Activated effector memory CD4-positive, alpha-beta T cell treated with Interleukin-2 at 50 U/mL for 16 hours (primary cell): ENCODE data around the gene LOXHD1.

Experiments used
- DNase-seq: peaks from one replicate; pipeline ENCODE4 v3.0.0-alpha.2; 2020

LOXHD1 gene

DNA sequence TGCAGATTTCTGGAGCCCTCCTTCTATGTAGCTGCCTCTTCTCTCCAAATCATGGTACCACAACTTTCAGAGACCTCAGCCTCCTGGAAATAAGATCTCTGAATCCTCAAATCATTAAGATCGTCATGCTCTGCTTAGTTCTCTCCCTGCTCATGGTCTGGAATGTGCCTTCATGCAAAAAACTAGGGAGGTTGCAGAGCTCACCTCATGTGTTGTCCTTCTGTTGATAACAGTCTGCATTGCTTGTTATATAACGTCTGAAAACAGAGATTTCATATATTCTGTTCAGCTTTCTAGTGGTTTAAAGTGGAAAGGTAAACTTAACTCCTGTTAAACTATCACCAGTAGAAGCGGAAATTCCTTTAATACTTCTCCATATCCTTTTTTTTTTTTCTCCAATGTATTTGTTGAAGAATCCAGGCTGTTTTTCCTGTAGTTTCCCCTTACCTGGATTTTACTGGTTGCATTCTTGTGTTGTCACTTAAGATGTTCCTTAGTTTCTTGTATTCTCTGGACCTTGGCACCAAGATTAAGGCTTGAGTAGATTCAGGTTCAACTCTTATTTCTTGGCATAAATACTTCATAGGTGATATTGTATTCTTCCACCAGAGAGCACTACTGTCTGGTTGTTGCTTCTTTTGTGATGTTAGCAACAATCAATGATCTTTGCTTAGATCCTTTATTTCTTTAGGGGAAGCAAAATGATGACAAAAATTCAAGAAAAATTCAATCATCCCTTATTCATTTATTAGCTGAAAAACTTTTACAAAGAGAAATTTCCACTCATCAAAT lies 211.3 kb downstream of the LOXHD1 start:
- DNase-seq, result no peak

DNA sequence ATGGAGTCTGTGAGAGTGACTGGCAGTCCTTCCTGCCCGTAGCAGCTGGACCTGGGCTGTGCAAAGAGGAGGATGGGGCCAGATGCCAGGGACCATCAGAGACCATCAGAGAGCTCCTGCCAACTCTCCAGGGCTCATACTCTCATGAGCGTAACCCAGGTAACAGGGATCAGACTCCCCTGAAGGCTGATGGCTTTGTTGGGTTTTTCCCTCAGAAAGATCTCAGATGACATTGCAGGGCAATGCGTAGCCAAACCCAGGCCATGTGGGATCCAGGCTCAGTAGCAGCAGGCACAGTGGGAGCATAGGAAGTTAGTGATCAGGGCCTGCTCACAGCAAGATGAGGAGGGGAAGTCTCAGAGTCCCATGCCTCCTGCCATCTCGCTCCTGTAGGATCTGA lies 218.0 kb downstream of the LOXHD1 start:
- no peak for DNase-seq

DNA sequence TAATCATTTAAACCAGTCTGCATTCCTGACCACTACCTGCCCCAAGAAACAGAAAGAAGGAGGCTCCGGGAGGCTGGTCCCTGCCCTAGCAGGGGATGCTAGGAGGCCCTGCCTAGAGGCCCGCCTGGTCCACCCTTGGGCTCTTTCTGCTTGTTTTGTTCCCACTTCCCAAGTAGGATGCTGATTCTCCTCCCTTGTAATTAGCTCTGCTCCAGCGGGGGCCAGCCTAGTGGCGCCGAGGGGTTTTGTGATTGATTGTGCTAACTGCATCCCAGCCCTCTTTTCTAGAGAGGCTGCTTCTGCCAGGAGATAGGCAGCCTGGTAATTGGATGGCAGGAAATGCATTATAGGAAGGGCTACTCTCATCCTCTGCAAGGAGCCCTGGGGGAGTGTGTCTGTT lies 220.0 kb downstream of the LOXHD1 start:
- DNase-seq, result no peak

DNA sequence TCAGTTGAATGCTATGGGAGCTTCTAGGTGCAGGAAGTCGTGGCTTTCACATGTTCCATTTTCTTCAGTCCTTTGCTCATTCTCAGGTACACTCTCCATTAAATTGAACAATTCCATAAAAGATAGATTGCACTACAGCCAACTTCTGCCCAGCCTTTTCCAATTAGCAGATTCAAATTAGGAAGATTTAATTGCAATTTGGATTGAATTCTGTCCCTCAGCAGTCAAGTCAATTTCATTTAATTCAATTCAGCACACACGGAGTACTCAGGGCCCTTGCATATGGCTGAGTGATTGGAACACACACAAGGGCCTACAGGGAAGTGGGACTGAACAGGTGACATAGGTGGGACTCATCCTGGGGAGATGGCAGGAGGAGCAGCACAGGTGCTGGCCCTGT lies 220.4 kb downstream of the LOXHD1 start:
- no peak for DNase-seq

DNA sequence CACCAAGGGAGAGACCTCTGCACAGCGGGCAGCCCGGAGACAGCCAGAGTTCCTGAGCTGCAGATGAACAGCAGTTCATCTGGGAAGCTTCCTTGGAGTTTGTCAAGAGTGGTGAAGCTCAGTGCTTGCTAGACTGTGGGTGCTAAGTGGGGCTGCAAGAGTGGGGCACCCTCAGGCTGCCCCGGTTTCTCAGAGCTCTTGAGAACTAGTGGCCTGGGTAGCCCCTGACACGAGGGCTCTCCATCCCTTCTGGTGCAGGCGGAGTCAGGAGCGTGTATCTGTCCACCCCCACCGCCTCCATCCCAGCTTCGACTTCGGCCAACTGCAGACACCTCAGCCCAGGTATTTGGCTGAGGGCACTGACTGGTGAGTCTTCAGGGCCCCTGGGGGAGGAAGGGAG lies 222.0 kb downstream of the LOXHD1 start:
- no peak for DNase-seq

DNA sequence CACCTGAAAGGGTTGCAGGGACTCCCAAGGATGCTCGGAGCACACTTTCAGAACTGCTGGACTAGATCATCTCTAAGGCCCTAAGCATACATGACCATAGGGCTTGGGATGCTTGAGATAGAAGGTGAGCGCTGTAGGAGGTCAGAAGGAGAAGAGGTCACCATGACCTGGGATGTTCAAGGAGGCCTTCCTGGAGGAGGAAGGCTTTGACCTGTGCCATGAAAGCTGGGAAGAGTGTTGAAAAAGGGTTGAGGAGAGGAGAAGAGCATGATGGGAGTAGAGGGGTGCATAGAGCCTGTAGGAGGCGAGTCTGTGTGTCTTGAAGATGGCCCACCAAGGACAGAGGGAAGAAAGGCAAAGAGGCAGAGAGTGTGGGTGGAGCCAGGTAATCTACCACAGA lies 222.4 kb downstream of the LOXHD1 start:
- no peak for DNase-seq

DNA sequence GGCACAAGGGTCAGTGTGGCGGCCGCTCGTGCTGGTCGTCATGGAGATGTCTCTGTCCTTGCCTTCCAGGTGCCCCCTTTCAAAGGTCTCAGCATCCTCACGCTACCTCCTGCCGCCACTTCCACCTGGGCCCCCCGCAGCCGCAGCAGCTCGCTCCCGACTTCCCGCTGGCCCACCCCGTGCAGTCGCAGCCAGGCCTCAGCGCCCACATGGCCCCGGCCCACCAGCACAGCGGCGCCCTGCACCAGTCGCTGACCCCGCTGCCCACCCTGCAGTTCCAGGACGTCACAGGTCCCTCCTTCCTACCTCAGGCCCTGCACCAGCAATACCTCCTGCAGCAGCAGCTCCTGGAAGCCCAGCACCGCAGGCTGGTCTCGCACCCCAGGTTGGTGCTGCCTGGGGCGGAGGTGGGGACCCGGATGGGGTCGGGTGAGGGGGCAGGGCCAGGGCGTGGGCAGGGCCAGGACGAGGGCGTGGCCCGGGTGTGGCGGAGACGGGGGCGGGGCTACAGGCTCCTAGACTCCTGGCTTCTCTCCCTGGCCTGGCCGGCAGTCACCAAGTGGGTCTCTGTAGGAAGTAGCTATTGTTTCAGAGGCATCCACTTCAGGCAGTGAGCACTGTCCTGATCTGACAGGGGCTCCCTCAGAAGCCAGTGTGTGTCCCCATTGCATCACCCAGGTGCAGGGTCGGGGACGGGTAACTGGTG lies 223.7 kb downstream of the LOXHD1 start:
- DNase-seq, result no peak

DNA sequence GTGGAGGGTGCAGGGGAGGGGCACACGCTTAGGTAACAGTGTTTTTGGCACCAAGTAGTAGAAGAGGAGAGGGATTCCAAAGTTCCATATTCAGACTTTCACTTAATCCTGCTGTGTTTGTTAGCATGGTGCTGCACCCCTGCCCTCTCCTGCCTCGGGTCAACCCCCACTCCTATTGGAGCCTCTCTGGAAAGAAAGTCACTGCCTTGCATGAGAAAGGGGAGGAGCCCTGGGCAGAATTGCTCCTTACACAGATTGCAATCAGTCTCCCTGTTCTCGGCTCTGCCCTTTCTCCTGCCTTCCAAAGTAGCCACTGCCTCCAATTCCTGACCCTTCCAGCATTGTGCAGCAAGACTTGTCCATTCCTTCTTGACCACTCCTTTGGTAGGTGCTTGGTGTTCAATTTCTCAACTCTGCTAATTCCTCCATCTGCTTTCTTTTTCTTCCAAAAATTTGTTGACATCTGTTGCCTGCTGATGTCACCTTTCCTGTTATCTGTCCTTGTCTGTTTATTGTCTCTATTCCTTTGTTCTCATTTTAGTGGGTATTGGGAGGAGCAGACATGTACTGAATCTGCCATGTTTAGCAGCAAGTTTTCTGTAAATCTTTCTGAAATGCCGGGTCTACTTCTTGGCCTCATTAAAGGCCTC lies 225.4 kb downstream of the LOXHD1 start:
- DNase-seq, result no peak

DNA sequence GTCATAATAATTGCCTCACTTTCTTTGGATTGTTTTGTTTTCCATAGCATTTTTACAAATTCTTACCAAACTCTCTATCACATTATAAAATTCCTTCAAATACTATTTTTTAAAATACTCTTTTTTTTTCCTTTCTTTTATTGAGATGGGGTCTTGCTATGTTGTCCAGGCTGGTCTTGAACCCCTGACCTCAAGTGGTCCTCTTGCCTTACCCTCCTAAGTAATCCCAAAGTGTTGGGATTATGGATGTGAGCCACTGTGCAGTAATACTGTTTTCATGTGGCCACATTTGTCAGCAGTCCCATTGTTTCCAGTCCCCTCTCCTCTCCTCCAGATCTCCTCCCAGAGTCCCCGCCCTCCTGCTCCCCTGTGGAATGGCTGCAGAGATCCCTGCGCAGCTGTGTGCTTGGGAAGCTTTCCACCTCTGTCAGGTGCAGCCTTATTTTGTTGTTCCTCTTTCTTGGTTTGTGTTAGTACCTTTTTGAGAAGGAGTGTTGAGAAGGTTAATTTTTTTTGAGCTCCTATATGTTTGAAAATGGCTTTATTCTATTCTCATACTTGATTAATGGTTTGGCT lies 227.3 kb downstream of the LOXHD1 start:
- no peak for DNase-seq

DNA sequence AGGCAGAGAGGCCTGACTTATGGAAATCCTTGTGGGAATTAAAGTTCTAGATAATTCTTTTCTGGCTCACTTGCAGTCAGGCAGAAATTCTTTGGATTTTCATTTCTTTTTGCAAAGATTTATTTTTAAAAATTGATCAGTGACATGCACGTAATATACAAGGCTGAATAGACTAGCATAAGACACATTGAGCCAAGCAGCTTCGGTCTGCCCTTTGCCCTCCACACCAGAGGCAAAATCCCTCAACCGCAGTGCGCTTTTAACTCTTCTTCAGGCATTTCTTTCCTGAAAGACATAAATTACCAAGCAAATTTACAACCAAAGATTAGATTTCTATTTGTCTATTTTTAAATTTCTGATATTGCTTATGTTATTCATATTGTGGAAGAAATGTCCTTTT lies 227.9 kb downstream of the LOXHD1 start:
- no peak for DNase-seq

DNA sequence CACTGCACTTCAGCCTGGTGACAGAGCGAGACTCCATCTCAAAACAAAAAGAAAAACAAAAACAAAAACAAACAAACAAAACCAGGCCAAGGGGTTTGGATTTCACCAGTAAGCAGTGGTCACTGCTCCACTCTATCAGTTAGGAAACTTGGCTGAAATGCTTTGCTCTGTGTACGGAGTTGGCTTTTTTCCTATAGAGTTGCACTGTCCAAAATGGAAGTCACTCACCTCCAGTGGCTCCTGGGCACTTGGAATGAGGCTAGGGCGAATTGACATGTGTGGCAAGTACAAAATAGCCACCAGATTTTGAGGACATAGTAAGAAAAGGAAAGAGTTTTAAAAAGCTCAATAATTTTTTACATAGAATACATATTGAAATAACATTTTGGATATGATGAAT lies 228.7 kb downstream of the LOXHD1 start:
- DNase-seq, result no peak

DNA sequence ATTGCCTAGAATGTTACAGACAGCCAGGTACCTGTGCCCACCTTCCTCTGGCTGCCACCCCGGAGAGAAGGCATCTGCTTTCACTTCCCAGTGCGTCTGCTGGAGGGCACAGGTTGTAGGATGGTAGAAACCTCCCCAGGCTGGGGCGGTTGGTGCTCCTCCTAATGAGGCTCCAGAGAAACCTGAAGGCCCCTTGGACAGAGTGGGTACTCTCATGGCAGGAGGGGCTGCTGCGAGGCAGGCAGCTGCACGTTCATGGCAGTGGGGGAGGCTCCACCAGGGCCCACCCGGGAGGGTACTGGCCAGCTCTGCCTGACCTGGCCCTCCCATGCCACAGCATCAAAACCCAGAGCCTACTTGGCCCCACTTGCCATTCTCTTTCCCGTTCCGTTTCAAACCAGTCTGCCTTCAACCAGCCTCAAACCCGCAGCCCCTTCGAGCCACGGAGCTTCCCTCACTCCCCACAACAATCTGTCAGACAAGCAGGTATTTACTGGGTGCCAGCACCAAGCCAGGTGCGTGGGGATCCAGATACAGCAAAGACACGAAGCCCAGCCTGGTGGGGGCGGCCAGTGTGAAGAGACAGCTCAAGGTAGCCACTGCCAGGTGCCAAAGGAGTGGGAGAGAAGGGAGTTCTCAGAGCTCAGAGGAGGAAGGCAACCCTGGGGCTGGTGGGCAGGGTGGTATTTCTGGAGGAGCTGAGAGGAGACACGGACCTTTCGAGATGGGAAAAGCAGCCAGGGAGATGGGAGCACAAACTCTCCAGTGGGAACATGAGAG lies 229.6 kb downstream of the LOXHD1 start:
- DNase-seq, result no peak
